ENCODE data around the gene MTX2.

DNA sequence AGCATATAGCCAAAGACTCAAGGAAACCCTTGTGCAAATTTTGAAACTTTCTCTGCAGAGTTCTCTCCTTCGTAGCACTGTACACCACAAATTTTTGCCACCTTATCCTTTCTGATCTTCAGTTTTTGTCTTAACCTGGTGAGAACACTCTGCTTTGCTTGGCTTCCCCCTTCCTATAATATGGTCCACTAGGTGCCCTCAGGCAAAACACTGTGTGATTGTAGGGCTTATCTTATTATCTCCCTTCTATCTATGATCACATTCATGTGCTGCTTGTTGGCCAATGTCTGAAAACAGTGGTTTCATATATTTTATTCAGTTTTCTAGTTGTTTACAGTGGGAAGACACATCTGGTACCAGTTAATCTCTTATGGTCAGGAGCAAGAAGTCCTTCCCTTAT, 111.1 kb downstream of the MTX2 start:
- no peak for TF ChIP-seq POLR2A (IDR thresholded peaks at IDR 0.05)
- TF ChIP-seq, protein P1, sequence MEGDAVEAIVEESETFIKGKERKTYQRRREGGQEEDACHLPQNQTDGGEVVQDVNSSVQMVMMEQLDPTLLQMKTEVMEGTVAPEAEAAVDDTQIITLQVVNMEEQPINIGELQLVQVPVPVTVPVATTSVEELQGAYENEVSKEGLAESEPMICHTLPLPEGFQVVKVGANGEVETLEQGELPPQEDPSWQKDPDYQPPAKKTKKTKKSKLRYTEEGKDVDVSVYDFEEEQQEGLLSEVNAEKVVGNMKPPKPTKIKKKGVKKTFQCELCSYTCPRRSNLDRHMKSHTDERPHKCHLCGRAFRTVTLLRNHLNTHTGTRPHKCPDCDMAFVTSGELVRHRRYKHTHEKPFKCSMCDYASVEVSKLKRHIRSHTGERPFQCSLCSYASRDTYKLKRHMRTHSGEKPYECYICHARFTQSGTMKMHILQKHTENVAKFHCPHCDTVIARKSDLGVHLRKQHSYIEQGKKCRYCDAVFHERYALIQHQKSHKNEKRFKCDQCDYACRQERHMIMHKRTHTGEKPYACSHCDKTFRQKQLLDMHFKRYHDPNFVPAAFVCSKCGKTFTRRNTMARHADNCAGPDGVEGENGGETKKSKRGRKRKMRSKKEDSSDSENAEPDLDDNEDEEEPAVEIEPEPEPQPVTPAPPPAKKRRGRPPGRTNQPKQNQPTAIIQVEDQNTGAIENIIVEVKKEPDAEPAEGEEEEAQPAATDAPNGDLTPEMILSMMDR (IDR thresholded peaks at IDR 0.05), result no peak
